B cell (primary cell): Measurements from ENCODE around the gene LIMK2.
"Not testable (repeated sequence)": the region's sequence is repeated elsewhere in the genome, so short reads cannot be mapped to it uniquely, and the experiment has no call there.

Source experiments
- CTCF ChIP-seq: fragments of 200-600 bp; IDR thresholded peaks from one replicate; pipeline ENCODE4 v1.8.0; 2022; ENCODE audit warnings: antibody characterized with exemption, mild to moderate bottlenecking
- EZH2 ChIP-seq: IDR thresholded peaks from 2 replicates; pipeline ENCODE4 v1.6.1; 2012; ENCODE audit warnings: borderline replicate concordance, low read depth, mild to moderate bottlenecking, moderate library complexity, low read length; ENCODE audit not compliant: insufficient read depth, poor library complexity, severe bottlenecking

DNA sequence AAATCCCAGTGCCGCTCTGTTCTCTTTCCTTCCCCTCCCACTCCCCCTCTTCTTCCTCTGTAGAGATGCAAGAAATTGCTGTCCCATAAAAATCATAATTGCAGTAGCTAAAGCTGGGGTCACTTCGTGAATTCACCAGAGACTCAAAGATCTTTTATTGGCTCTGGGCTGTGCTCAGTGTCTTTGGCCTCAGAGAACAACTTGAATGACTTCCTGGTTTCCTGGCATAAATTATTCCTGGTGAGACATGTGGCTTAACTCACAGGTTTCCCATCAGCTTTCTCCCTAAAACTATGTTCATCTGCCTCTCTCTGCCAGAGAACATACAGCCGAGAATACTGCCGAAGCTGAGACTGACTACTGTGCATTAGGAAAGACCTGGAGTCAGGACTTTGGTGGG lies 7.0 kb upstream of the LIMK2 start:
- not testable (repeated sequence) for TF ChIP-seq CTCF, EZH2
